Peyer's patch (tissue), 4 donors: ENCODE results near the gene INPP4A. TPM values are rescaled to one million over a fixed set of nuclear protein-coding genes. Genes with fewer than 3 reads are reported as not detected.

ENCODE experiments used
- DNase-seq, 3 donors: peaks; one replicate each; pipeline ENCODE4 v3.0.0-alpha.2; 2017 to 2019
- H3K27ac ChIP-seq, 4 donors: fragments of 200-600 bp; sonication (generic); one replicate each; pipeline ENCODE4 v1.5.1; 2016 to 2019
- H3K27me3 ChIP-seq, 2 donors: fragments of 200-600 bp; sonication (generic); one replicate each; pipeline ENCODE4 v1.5.1; 2019
- H3K36me3 ChIP-seq, 3 donors: fragments of 200-600 bp; sonication (generic); one replicate each; pipeline ENCODE4 v1.5.1; 2016 to 2019
- H3K4me1 ChIP-seq, 4 donors: fragments of 200-600 bp; sonication (generic); one replicate each; pipeline ENCODE4 v1.5.1; 2016 to 2019
- H3K4me3 ChIP-seq, 4 donors: fragments of 200-600 bp; sonication (generic); 1 replicate in 3 of 4; 2 replicates in 1 of 4; pipeline ENCODE4 v1.5.1; 2016 to 2019; ENCODE audit warnings: mild to moderate bottlenecking in 1 of 4
- H3K9me3 ChIP-seq, 4 donors: fragments of 200-600 bp; sonication (generic); one replicate each; pipeline ENCODE4 v1.5.1; 2016 to 2019; ENCODE audit warnings: mild to moderate bottlenecking in 1 of 4
- POLR2A ChIP-seq, 2 donors: fragments of 450-650 bp; IDR thresholded peaks; one replicate each; pipeline ENCODE4 v1.5.1; 2017; ENCODE audit warnings: antibody characterized with exemption in 2 of 2, mild to moderate bottlenecking in 2 of 2, moderate library complexity in 2 of 2
- total RNA-seq, 4 donors: library from RNA; depleted of rRNA; stranded (reverse); fragments of >200 nt; gene quantifications; one replicate each; pipeline ENCODE4 v1.1.0, GENCODE V29; 2016
- TF ChIP-seq, protein P1 (sequence below), 6 experiments: fragments of 450-650 bp in 4 of 6; fragments of 200-600 bp in 2 of 6; sonication (generic) in 1 of 6; IDR thresholded peaks; one replicate each; pipeline ENCODE4 v1.5.1; 2017 to 2019; ENCODE audit warnings: antibody characterized with exemption in 6 of 6, mild to moderate bottlenecking in 3 of 6, moderate library complexity in 1 of 6

The INPP4A gene
- total RNA-seq, 4 donors from 2014 or later = 15.6 to 78.4 (median 27.4) TPM

GRCh38 chr2:98514096-98514639 lies 69.5 kb downstream of the INPP4A start:
- H3K4me1 ChIP-seq = peaks cover 0 to 4% (median 0%) of the 10 kb centered on the region in 4 donors
- TF ChIP-seq, protein P1, sequence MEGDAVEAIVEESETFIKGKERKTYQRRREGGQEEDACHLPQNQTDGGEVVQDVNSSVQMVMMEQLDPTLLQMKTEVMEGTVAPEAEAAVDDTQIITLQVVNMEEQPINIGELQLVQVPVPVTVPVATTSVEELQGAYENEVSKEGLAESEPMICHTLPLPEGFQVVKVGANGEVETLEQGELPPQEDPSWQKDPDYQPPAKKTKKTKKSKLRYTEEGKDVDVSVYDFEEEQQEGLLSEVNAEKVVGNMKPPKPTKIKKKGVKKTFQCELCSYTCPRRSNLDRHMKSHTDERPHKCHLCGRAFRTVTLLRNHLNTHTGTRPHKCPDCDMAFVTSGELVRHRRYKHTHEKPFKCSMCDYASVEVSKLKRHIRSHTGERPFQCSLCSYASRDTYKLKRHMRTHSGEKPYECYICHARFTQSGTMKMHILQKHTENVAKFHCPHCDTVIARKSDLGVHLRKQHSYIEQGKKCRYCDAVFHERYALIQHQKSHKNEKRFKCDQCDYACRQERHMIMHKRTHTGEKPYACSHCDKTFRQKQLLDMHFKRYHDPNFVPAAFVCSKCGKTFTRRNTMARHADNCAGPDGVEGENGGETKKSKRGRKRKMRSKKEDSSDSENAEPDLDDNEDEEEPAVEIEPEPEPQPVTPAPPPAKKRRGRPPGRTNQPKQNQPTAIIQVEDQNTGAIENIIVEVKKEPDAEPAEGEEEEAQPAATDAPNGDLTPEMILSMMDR (IDR thresholded peaks at IDR 0.05) = no peak
- no peak for TF ChIP-seq POLR2A (IDR thresholded peaks at IDR 0.05)

GRCh38 chr2:98514879-98515249 lies 70.2 kb downstream of the INPP4A start:
- no peak for DNase-seq
- H3K27ac ChIP-seq = peak overlapping the region in 1 of 4 donors; percentile 0
- H3K4me1 ChIP-seq = peaks cover 0 to 4% (median 0%) of the 10 kb centered on the region in 4 donors
- TF ChIP-seq POLR2A (IDR thresholded peaks at IDR 0.05) = no peak
- TF ChIP-seq, protein P1 (IDR thresholded peaks at IDR 0.05) = no peak
- no peaks in the 10 kb centered on the region for H3K27me3 ChIP-seq
- H3K4me3 ChIP-seq = no peak overlapping the region
- no peaks in the 10 kb centered on the region for H3K36me3 ChIP-seq
- H3K9me3 ChIP-seq = no peaks in the 10 kb centered on the region

More at GRCh38 chr2:98514096-98514639, 69.5 kb downstream of the INPP4A start:
- Histone ChIP-seq H3K27me3 (no peaks in the 10 kb centered on the region), H3K4me3 (no peak overlapping the region), H3K27ac (no peak overlapping the region), H3K36me3 (no peaks in the 10 kb centered on the region), H3K9me3 (no peaks in the 10 kb centered on the region)
- no peak for DNase-seq

GRCh38 chr2:98515250-98515991 lies 70.8 kb downstream of the INPP4A start:
- peaks cover 0 to 4% (median 0%) of the 10 kb centered on the region in 4 donors for H3K4me1 ChIP-seq
- H3K4me3 ChIP-seq = no peak overlapping the region
- H3K27me3 ChIP-seq = no peaks in the 10 kb centered on the region
- peak overlapping the region in 1 of 4 donors; percentile 0 for H3K27ac ChIP-seq
- DNase-seq = no peak
- TF ChIP-seq, protein P1 (IDR thresholded peaks at IDR 0.05) = no peak
- no peak for TF ChIP-seq POLR2A (IDR thresholded peaks at IDR 0.05)
- H3K9me3 ChIP-seq = no peaks in the 10 kb centered on the region
- H3K36me3 ChIP-seq = no peaks in the 10 kb centered on the region

DNA sequence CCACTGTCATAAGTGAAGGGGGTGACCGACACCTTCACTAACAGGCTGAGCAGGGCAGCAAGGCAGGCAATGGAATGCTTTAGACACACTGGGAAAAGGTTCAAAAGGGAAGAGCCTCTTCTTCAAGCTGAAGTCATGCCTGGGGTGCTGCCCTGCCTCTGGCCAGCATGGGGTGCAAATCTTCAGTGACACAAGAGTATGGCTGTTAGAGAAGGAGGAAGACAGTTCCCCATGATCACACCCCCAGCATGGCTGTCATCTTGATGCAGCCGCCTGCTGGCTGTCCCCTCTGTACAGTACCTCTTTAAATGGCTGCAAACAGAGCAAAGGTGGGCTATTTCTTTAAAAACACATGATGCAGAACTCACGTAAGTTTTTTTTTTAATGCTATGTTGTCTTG lies 71.9 kb downstream of the INPP4A start:
- Histone ChIP-seq H3K4me3 (no peak overlapping the region), H3K36me3 (peaks cover 0 to 7% (median 0%) of the 10 kb centered on the region in 3 donors), H3K4me1 (peaks cover 0 to 4% (median 0%) of the 10 kb centered on the region in 4 donors), H3K27ac (no peak overlapping the region), H3K27me3 (no peaks in the 10 kb centered on the region), H3K9me3 (no peaks in the 10 kb centered on the region)
- no peak for DNase-seq
- TF ChIP-seq, protein P1 (IDR thresholded peaks at IDR 0.05) = no peak
- no peak for TF ChIP-seq POLR2A (IDR thresholded peaks at IDR 0.05)

DNA sequence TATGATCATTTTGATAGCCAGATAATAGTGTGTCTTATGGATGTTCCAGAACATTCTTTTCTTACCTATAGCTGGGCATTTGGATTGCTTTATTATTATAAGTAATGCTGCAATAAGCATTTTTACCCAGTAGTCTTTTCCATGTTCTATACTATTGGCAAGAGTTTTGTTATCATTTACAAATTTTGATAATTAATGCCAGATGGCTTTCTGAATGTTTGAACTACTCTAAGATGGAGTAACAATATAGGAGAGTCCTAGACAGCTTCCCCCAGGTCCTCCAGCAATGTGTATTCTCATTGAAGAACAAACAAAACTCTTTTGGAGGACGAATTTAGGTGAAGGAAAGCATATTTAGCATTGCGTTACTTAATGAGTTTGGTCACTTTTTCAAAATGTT lies 73.0 kb downstream of the INPP4A start:
- Histone ChIP-seq H3K27me3 (no peaks in the 10 kb centered on the region), H3K4me1 (peaks cover 0 to 4% (median 0%) of the 10 kb centered on the region in 4 donors)
- TF ChIP-seq, protein P1 (IDR thresholded peaks at IDR 0.05) = no peak
- no peak for TF ChIP-seq POLR2A (IDR thresholded peaks at IDR 0.05)

More for the DNA sequence above, 73.0 kb downstream of the INPP4A start:
- no peak for DNase-seq
- Histone ChIP-seq H3K4me3 (no peak overlapping the region), H3K27ac (no peak overlapping the region), H3K36me3 (peaks cover 0 to 7% (median 0%) of the 10 kb centered on the region in 3 donors), H3K9me3 (no peaks in the 10 kb centered on the region)
